Measurements from ENCODE around the gene ACAP3. TPM values are rescaled to one million over a fixed set of nuclear protein-coding genes. Genes with fewer than 3 reads are reported as not detected.

ACAP3 gene
- total and polyA plus RNA-seq, 2 experiments from 2014 or later: 8.1 to 31.9 TPM

DNA sequence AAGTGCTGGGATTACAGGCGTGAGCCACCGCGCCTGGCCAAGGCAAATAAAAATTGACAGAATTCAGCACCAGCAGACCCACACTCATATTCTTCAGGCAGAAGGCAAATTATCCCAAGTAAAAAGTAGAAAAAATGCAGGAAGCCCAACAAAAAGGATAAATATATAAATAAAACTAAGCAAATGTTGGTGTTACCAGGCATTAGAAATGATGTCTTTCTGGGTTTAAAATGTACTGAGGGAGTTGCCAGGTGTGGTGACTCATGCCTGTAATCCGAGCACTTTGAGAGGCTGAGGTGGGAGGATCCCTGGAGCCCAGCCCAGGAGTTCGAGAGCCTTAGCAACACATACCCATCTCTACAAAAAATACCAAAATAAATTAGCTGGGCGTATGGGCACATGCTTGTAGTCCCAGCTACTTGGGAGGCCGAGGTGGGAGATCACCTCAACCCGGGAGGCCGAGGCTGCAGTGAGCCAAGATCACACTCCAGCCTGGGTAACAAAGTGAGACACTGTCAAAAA, 10.5 kb upstream of the ACAP3 start (continued):
- TF ChIP-seq, protein P1, sequence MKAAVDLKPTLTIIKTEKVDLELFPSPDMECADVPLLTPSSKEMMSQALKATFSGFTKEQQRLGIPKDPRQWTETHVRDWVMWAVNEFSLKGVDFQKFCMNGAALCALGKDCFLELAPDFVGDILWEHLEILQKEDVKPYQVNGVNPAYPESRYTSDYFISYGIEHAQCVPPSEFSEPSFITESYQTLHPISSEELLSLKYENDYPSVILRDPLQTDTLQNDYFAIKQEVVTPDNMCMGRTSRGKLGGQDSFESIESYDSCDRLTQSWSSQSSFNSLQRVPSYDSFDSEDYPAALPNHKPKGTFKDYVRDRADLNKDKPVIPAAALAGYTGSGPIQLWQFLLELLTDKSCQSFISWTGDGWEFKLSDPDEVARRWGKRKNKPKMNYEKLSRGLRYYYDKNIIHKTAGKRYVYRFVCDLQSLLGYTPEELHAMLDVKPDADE (IDR thresholded peaks at IDR 0.05): no peak
- TF ChIP-seq, protein P2, sequence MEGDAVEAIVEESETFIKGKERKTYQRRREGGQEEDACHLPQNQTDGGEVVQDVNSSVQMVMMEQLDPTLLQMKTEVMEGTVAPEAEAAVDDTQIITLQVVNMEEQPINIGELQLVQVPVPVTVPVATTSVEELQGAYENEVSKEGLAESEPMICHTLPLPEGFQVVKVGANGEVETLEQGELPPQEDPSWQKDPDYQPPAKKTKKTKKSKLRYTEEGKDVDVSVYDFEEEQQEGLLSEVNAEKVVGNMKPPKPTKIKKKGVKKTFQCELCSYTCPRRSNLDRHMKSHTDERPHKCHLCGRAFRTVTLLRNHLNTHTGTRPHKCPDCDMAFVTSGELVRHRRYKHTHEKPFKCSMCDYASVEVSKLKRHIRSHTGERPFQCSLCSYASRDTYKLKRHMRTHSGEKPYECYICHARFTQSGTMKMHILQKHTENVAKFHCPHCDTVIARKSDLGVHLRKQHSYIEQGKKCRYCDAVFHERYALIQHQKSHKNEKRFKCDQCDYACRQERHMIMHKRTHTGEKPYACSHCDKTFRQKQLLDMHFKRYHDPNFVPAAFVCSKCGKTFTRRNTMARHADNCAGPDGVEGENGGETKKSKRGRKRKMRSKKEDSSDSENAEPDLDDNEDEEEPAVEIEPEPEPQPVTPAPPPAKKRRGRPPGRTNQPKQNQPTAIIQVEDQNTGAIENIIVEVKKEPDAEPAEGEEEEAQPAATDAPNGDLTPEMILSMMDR (conservative IDR thresholded peaks at IDR 0.05; ENCODE audit: low read depth in 2 of 2): no peak
- TF ChIP-seq, protein P3, sequence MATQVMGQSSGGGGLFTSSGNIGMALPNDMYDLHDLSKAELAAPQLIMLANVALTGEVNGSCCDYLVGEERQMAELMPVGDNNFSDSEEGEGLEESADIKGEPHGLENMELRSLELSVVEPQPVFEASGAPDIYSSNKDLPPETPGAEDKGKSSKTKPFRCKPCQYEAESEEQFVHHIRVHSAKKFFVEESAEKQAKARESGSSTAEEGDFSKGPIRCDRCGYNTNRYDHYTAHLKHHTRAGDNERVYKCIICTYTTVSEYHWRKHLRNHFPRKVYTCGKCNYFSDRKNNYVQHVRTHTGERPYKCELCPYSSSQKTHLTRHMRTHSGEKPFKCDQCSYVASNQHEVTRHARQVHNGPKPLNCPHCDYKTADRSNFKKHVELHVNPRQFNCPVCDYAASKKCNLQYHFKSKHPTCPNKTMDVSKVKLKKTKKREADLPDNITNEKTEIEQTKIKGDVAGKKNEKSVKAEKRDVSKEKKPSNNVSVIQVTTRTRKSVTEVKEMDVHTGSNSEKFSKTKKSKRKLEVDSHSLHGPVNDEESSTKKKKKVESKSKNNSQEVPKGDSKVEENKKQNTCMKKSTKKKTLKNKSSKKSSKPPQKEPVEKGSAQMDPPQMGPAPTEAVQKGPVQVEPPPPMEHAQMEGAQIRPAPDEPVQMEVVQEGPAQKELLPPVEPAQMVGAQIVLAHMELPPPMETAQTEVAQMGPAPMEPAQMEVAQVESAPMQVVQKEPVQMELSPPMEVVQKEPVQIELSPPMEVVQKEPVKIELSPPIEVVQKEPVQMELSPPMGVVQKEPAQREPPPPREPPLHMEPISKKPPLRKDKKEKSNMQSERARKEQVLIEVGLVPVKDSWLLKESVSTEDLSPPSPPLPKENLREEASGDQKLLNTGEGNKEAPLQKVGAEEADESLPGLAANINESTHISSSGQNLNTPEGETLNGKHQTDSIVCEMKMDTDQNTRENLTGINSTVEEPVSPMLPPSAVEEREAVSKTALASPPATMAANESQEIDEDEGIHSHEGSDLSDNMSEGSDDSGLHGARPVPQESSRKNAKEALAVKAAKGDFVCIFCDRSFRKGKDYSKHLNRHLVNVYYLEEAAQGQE (IDR thresholded peaks at IDR 0.05; ENCODE audit: unreplicated experiment): no peak
- TF ChIP-seq ZNF114 (CRISPR knock-in tag; IDR thresholded peaks at IDR 0.05): no peak
- no peak for TF ChIP-seq NANOG (IDR thresholded peaks at IDR 0.05; ENCODE audit: borderline replicate concordance)
- no peak for TF ChIP-seq EZH2phosphoT487 (IDR thresholded peaks at IDR 0.05; ENCODE audit: unreplicated experiment)
- no peak for TF ChIP-seq EZH2 (IDR thresholded peaks at IDR 0.05; ENCODE audit: low read depth, unreplicated experiment)
- TF ChIP-seq JUNB (IDR thresholded peaks at IDR 0.05; ENCODE audit: unreplicated experiment): no peak

DNA sequence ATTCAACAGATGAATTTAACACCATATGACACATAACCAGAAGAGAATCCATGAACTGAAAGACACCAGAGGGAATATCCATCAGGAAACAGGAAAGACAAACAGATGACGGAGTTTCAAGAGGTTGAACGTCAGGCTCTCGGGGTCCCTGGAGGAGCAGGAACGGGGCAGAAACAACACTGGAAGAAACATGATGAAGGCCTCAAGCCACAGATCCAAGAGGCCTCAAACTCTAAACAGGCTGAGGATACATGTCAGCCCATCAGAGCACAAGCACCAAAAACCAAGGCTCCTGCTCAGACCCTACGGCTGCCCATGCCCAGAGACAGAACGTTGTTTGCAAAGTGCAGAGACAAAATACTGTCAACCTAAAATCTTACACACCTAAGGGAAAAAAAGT, 9.7 kb upstream of the ACAP3 start:
- Histone ChIP-seq H3K27ac (ENCODE audit: low read depth) (0 out of 2 replicates have a peak overlapping the region, but pooled peaks have one; percentile 55), H3K4me3 (no peak overlapping the region), H4K20me1 (replicated peaks; ENCODE audit: insufficient read depth) (peaks cover 25% of the 10 kb centered on the region), H3K4me2 (no peak overlapping the region), H3K79me2 (replicated peaks; ENCODE audit: insufficient read depth) (peaks cover 59% of the 10 kb centered on the region), H3K36me3 (ENCODE audit: insufficient read depth) (peaks cover 8% of the 10 kb centered on the region; the same call in 1 of the 2 replicates), H3F3A (replicated peaks; ENCODE audit: low read depth) (peaks cover 15% of the 10 kb centered on the region; the same call in 1 of the 2 replicates), H2AFZ (no peak overlapping the region), H3K27me3 (ENCODE audit: insufficient read depth) (no peaks in the 10 kb centered on the region), H3K9me2 (ENCODE audit: insufficient read depth) (no peaks in the 10 kb centered on the region), H3K4me1 (ENCODE audit: insufficient read depth) (peaks cover 7% of the 10 kb centered on the region; the same call in 1 of the 2 replicates)
- H3K36me3 Mint-ChIP-seq (ENCODE audit: low read depth): peaks cover 61% of the 10 kb centered on the region
- peaks cover 21% of the 10 kb centered on the region for H3K4me1 Mint-ChIP-seq
- H3K27me3 Mint-ChIP-seq (ENCODE audit: insufficient read depth, low read depth, poor library complexity): peaks cover 29% of the 10 kb centered on the region
- no peak overlapping the region for H3K27ac Mint-ChIP-seq
- DNase-seq (ENCODE audit: low spot score) (no peak), ATAC-seq (no peak)
- no peak overlapping the region; the same call in 2 of the 3 replicates for H3K4me3 Mint-ChIP-seq
- no peaks in the 10 kb centered on the region; the same call in 2 of the 3 replicates for H3K9me3 Mint-ChIP-seq
- TF ChIP-seq CREB1 (CRISPR knock-in tag; IDR thresholded peaks at IDR 0.05; ENCODE audit: low read depth): no peak
- TF ChIP-seq POLR2AphosphoS5 (IDR thresholded peaks at IDR 0.05; ENCODE audit: low read depth): no peak
- TF ChIP-seq, protein P4, sequence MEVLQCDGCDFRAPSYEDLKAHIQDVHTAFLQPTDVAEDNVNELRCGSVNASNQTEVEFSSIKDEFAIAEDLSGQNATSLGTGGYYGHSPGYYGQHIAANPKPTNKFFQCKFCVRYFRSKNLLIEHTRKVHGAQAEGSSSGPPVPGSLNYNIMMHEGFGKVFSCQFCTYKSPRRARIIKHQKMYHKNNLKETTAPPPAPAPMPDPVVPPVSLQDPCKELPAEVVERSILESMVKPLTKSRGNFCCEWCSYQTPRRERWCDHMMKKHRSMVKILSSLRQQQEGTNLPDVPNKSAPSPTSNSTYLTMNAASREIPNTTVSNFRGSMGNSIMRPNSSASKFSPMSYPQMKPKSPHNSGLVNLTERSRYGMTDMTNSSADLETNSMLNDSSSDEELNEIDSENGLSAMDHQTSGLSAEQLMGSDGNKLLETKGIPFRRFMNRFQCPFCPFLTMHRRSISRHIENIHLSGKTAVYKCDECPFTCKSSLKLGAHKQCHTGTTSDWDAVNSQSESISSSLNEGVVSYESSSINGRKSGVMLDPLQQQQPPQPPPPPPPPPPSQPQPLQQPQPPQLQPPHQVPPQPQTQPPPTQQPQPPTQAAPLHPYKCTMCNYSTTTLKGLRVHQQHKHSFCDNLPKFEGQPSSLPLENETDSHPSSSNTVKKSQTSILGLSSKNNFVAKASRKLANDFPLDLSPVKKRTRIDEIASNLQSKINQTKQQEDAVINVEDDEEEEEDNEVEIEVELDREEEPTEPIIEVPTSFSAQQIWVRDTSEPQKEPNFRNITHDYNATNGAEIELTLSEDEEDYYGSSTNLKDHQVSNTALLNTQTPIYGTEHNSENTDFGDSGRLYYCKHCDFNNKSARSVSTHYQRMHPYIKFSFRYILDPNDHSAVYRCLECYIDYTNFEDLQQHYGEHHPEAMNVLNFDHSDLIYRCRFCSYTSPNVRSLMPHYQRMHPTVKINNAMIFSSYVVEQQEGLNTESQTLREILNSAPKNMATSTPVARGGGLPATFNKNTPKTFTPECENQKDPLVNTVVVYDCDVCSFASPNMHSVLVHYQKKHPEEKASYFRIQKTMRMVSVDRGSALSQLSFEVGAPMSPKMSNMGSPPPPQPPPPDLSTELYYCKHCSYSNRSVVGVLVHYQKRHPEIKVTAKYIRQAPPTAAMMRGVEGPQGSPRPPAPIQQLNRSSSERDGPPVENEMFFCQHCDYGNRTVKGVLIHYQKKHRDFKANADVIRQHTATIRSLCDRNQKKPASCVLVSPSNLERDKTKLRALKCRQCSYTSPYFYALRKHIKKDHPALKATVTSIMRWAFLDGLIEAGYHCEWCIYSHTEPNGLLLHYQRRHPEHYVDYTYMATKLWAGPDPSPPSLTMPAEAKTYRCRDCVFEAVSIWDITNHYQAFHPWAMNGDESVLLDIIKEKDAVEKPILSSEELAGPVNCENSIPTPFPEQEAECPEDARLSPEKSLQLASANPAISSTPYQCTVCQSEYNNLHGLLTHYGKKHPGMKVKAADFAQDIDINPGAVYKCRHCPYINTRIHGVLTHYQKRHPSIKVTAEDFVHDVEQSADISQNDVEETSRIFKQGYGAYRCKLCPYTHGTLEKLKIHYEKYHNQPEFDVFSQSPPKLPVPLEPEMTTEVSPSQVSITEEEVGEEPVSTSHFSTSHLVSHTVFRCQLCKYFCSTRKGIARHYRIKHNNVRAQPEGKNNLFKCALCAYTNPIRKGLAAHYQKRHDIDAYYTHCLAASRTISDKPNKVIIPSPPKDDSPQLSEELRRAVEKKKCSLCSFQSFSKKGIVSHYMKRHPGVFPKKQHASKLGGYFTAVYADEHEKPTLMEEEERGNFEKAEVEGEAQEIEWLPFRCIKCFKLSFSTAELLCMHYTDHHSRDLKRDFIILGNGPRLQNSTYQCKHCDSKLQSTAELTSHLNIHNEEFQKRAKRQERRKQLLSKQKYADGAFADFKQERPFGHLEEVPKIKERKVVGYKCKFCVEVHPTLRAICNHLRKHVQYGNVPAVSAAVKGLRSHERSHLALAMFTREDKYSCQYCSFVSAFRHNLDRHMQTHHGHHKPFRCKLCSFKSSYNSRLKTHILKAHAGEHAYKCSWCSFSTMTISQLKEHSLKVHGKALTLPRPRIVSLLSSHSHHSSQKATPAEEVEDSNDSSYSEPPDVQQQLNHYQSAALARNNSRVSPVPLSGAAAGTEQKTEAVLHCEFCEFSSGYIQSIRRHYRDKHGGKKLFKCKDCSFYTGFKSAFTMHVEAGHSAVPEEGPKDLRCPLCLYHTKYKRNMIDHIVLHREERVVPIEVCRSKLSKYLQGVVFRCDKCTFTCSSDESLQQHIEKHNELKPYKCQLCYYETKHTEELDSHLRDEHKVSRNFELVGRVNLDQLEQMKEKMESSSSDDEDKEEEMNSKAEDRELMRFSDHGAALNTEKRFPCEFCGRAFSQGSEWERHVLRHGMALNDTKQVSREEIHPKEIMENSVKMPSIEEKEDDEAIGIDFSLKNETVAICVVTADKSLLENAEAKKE (CRISPR knock-in tag; IDR thresholded peaks at IDR 0.05): no peak
- no peak for TF ChIP-seq ZNF114 (CRISPR knock-in tag; IDR thresholded peaks at IDR 0.05)
- TF ChIP-seq, protein P1 (IDR thresholded peaks at IDR 0.05): no peak

All from GM23338 (cell line).